Neural crest cell (in vitro differentiated cells): ENCODE measurements around the gene MSTN. TPM values are rescaled to one million over a fixed set of nuclear protein-coding genes. Genes with fewer than 3 reads are reported as not detected.

ENCODE experiments used
- DNase-seq: peaks from one replicate; pipeline ENCODE4 v3.0.0; 2021; ENCODE audit warnings: low read depth, mixed read lengths, low spot score
- H3K27ac Mint-ChIP-seq: one replicate; pipeline ENCODE4 v1.8.0; 2021; ENCODE audit warnings: mild to moderate bottlenecking, mixed read lengths; ENCODE audit not compliant: unreplicated experiment
- H3K27me3 Mint-ChIP-seq: 2 replicates; pipeline ENCODE4 v1.8.0; 2021; ENCODE audit warnings: low read depth, mild to moderate bottlenecking, mixed read lengths
- H3K36me3 Mint-ChIP-seq: 2 replicates; pipeline ENCODE4 v1.8.0; 2021; ENCODE audit warnings: low read depth, mild to moderate bottlenecking, mixed read lengths
- H3K4me1 Mint-ChIP-seq: 2 replicates; pipeline ENCODE4 v1.8.0; 2021; ENCODE audit warnings: mixed read lengths
- H3K4me3 Mint-ChIP-seq: one replicate; pipeline ENCODE4 v1.8.0; 2021; ENCODE audit warnings: mild to moderate bottlenecking, mixed read lengths
- H3K9me3 Mint-ChIP-seq: 2 replicates; pipeline ENCODE4 v1.8.0; 2021; ENCODE audit warnings: mixed read lengths
- total RNA-seq: library from RNA; stranded (reverse); gene quantifications from 2 replicates; pipeline ENCODE4 v1.2.1, GENCODE V29; 2021
- TF ChIP-seq, protein P1 (sequence below): fragments of 200-600 bp; sonication (generic); conservative IDR thresholded peaks from 2 replicates; pipeline ENCODE4 v1.5.0; 2021; ENCODE audit warnings: antibody characterized with exemption, mild to moderate bottlenecking

Gene MSTN
- total RNA-seq, 1 donor from 2014 or later: 0.35 TPM

DNA sequence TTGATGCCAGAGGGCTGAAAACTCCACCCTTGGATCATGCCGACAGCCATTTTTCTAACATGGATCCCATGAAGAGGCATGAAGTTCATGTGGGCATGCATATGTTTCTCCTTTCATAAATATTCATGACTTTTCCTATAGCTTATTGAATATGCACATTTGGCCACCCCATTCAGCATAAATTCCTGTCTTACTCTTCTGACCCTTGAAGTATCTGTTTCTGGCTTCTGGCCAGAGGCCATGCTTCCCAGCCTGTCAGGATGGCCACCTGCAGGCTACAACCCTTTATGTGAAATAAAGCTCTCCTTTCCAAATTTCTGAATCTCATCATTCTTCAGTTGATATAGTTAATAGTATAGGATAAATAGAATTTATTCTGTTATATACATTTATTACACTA, 19.6 kb upstream of the MSTN start:
- TF ChIP-seq, protein P1, sequence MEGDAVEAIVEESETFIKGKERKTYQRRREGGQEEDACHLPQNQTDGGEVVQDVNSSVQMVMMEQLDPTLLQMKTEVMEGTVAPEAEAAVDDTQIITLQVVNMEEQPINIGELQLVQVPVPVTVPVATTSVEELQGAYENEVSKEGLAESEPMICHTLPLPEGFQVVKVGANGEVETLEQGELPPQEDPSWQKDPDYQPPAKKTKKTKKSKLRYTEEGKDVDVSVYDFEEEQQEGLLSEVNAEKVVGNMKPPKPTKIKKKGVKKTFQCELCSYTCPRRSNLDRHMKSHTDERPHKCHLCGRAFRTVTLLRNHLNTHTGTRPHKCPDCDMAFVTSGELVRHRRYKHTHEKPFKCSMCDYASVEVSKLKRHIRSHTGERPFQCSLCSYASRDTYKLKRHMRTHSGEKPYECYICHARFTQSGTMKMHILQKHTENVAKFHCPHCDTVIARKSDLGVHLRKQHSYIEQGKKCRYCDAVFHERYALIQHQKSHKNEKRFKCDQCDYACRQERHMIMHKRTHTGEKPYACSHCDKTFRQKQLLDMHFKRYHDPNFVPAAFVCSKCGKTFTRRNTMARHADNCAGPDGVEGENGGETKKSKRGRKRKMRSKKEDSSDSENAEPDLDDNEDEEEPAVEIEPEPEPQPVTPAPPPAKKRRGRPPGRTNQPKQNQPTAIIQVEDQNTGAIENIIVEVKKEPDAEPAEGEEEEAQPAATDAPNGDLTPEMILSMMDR: no peak
- H3K4me3 Mint-ChIP-seq: no peak overlapping the region
- H3K27ac Mint-ChIP-seq: no peak overlapping the region
- DNase-seq: no peak
- H3K27me3 Mint-ChIP-seq: no peaks in the 10 kb centered on the region
- H3K9me3 Mint-ChIP-seq: no peaks in the 10 kb centered on the region
- H3K4me1 Mint-ChIP-seq: peaks cover 6% of the 10 kb centered on the region
- H3K36me3 Mint-ChIP-seq: no peaks in the 10 kb centered on the region

DNA sequence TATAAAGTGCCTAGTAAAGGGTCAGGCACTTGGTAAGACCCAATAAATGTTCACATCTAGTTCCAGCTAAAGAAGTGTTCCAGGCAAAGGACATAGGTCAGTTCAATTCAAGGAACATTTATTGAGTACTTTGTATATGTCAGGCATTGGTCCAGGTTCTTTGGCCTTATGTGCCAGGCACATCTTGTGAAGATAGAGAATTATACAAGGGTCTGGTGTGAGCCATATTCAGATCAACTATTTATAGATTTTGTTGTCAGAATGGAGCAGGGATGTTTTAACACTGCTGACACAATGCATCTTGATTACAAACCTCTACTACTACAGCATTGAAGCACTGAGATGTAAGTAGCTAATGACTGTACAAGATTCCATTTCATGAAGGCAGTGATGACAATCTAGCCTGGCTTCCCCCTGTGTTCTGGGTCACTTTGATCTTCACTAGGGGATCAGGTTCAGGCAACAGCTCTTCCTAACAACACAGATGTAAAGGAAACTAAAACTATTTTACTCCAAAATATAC, 18.1 kb upstream of the MSTN start:
- no peak for DNase-seq
- peaks cover under 1% of the 10 kb centered on the region for H3K9me3 Mint-ChIP-seq
- H3K4me1 Mint-ChIP-seq: peaks cover 6% of the 10 kb centered on the region
- no peak overlapping the region for H3K27ac Mint-ChIP-seq
- H3K36me3 Mint-ChIP-seq: no peaks in the 10 kb centered on the region
- H3K27me3 Mint-ChIP-seq: no peaks in the 10 kb centered on the region
- TF ChIP-seq, protein P1: no peak
- H3K4me3 Mint-ChIP-seq: no peak overlapping the region

DNA sequence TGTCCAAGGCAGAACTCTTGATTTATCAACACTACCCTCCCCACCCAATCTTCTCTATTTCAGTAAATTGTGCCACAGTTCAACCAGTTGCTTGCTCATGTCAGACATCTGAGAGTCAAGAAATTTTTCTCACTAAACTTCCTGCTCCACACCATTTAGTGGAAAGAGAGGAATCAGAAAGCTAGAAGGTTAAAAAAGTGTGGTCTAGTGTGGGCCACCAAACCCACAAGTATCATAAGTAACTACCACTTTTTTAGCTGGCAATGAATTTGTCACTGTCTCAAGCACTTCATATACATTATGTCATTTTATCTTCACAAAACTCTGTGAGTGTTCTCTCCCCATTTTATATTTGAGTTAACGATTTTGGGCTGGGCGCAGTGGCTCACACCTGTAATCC, 16.6 kb upstream of the MSTN start:
- Mint-ChIP-seq H3K27ac (no peak overlapping the region), H3K27me3 (no peaks in the 10 kb centered on the region), H3K36me3 (no peaks in the 10 kb centered on the region), H3K4me3 (no peak overlapping the region), H3K9me3 (peaks cover 4% of the 10 kb centered on the region), H3K4me1 (peaks cover 6% of the 10 kb centered on the region)
- TF ChIP-seq, protein P1: no peak
- no peak for DNase-seq

DNA sequence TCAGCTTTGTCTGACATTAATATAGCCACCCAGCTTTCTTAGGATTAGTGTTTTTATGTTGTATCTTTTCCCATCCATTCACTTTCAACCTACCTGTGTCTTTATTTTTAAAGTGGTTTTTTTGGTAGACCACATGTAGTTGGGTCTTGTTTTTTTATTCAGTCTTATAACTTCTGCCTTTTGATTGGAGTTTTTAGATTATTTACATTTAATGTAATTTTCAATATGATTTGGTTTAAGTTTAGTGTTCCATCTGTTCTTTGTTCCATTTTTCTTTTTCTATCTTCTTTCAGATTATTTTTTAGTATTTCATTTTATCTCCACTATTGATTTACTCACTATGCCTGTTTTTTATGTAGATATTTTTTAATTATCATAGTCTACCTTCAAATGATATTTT, 13.1 kb upstream of the MSTN start:
- H3K27me3 Mint-ChIP-seq: no peaks in the 10 kb centered on the region
- H3K36me3 Mint-ChIP-seq: no peaks in the 10 kb centered on the region
- H3K27ac Mint-ChIP-seq: no peak overlapping the region
- DNase-seq: no peak
- H3K9me3 Mint-ChIP-seq: peaks cover 4% of the 10 kb centered on the region
- peaks cover 6% of the 10 kb centered on the region for H3K4me1 Mint-ChIP-seq
- no peak overlapping the region for H3K4me3 Mint-ChIP-seq
- TF ChIP-seq, protein P1: no peak

DNA sequence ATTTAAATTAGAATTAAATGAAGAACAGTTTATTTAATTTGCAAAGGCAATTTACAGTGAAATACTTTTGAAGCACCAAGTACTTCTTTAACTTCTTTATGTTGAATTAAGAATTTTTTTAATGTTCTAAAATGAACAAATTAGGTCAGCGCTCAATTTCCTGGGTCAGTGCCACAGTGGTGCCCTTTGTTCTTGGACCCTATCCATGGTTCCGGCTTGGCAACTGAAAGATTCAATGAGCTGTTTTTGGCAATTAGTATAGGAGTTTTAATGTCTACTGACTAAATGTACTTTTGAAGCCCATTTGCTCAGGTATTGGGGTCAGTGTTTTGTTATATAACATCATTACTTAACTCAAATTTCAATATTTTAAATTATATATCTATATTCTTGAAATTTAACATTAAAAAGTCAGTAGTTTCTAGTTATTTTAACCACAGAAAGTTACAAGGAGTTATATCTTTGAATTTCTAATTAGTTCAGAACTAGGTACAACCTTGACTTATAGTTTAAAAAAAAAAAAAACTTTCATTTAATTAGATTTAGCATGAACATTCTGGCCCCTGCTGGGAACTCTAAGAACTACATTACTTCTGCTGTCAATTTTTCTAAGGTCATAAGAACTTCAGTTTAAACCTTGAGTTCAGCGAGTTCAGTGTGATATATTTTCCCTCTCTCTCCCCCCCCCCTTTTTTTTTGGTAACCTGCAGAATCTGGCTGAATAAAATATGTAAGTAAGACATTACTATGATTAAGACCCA, 7.6 kb upstream of the MSTN start:
- peak; percentile 23 for DNase-seq
- Mint-ChIP-seq H3K4me1 (no peaks in the 10 kb centered on the region), H3K4me3 (no peak overlapping the region), H3K9me3 (no peaks in the 10 kb centered on the region), H3K27me3 (no peaks in the 10 kb centered on the region), H3K27ac (no peak overlapping the region), H3K36me3 (no peaks in the 10 kb centered on the region)
- TF ChIP-seq, protein P1: peak; percentile 84
